ENCODE results near the gene XCL2. TPM values are rescaled to one million over a fixed set of nuclear protein-coding genes. Genes with fewer than 3 reads are reported as not detected.

The XCL2 gene
- total RNA-seq, 2 donors from 2014 or later: not detected

DNA sequence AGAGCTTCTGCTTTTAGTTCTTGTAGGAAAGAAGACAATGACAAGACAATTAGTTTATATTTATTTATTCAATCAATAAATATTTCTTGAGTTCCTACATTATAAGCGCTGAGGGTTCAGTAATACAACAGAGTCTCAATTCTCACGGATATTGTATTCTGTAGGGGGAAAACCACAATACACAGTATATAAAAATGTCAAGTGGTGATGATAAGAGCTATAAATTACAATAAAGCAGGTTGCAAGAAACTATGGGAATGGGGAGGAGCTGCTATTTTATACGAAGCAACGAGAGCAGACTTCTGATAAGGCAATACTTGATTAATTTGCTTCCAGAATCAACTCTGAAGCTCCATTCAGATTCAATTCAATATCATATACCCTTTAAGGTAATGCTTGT is 22.0 kb upstream of the XCL2 start:
- H3K4me3 ChIP-seq: no peak overlapping the region
- TF ChIP-seq, protein P1, sequence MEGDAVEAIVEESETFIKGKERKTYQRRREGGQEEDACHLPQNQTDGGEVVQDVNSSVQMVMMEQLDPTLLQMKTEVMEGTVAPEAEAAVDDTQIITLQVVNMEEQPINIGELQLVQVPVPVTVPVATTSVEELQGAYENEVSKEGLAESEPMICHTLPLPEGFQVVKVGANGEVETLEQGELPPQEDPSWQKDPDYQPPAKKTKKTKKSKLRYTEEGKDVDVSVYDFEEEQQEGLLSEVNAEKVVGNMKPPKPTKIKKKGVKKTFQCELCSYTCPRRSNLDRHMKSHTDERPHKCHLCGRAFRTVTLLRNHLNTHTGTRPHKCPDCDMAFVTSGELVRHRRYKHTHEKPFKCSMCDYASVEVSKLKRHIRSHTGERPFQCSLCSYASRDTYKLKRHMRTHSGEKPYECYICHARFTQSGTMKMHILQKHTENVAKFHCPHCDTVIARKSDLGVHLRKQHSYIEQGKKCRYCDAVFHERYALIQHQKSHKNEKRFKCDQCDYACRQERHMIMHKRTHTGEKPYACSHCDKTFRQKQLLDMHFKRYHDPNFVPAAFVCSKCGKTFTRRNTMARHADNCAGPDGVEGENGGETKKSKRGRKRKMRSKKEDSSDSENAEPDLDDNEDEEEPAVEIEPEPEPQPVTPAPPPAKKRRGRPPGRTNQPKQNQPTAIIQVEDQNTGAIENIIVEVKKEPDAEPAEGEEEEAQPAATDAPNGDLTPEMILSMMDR (IDR thresholded peaks at IDR 0.05): no peak
- no peaks in the 10 kb centered on the region for H3K4me1 ChIP-seq
- no peaks in the 10 kb centered on the region for H3K27me3 ChIP-seq
- no peaks in the 10 kb centered on the region for H3K36me3 ChIP-seq
- H3K9me3 ChIP-seq: no peaks in the 10 kb centered on the region
- no peak for DNase-seq (ENCODE audit: low spot score)
- H3K27ac ChIP-seq: no peak overlapping the region

DNA sequence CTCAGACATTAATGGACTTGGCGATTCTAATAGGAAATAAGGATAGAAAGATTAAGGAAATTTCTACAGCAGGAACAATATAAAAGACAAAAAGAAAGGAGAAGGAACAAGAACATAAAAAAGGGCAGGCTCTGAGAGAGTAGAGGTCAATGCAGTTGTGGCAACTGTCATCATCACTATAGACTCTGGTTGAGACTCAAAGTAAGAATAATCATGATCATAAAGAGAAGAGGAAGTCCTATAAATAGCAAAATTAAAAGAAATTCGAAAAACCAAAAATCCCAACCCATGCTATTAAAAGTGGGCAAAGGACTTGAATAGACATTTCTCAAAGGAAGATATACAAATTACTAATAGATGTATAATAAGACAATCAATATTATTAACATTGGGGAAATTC is 18.2 kb upstream of the XCL2 start:
- no peaks in the 10 kb centered on the region for H3K9me3 ChIP-seq

DNA sequence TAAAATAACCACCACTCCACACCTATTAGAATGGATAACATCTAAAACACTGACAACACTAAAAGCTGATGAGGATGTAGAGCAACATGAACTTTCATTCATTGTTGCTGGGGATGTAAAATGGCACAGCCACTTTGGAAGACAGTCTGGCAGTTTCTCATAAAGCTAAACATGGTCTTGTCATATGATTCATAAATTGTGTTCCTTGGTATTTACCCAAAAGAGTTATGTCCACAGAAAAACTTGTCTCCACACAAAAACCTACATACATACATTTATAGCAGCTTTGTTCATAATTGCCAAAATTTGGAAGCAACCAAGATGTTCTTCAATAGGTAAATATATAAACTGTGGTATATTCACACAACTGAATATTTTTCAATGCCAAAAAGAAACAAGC is 16.6 kb upstream of the XCL2 start:
- H3K4me3 ChIP-seq: no peak overlapping the region
- TF ChIP-seq, protein P1 (IDR thresholded peaks at IDR 0.05): no peak

More for the DNA sequence above, 18.2 kb upstream of the XCL2 start:
- Histone ChIP-seq H3K27ac (no peak overlapping the region), H3K4me3 (no peak overlapping the region), H3K36me3 (no peaks in the 10 kb centered on the region), H3K4me1 (no peaks in the 10 kb centered on the region), H3K27me3 (no peaks in the 10 kb centered on the region)
- DNase-seq (ENCODE audit: low spot score): no peak
- TF ChIP-seq, protein P1 (IDR thresholded peaks at IDR 0.05): no peak

DNA sequence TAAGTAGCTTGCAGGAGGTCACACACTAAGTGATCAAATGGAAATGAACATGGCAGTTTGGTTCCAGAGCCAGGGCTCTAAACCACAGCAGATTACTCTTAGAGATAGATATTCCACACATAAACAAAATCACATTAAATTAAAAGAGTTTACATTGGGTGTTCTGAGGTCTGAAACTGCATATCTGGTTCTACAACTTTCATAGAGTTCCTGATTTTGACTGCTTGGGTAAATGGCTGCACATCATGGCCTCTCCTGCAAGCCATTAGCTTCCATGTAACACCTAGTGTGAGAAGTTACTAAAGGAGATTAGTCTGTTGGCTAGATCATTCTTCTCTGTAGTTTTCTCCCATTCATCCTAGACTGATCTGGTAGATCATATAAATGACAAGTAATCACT is 12.8 kb upstream of the XCL2 start:
- no peaks in the 10 kb centered on the region for H3K9me3 ChIP-seq
- H3K4me3 ChIP-seq: no peak overlapping the region
- H3K27ac ChIP-seq: no peak overlapping the region
- H3K36me3 ChIP-seq: no peaks in the 10 kb centered on the region
- no peak for DNase-seq (ENCODE audit: low spot score)
- TF ChIP-seq, protein P1 (IDR thresholded peaks at IDR 0.05): no peak
- no peaks in the 10 kb centered on the region for H3K27me3 ChIP-seq
- no peaks in the 10 kb centered on the region for H3K4me1 ChIP-seq

More for the DNA sequence above, 16.6 kb upstream of the XCL2 start:
- no peak for DNase-seq (ENCODE audit: low spot score)
- Histone ChIP-seq H3K36me3 (no peaks in the 10 kb centered on the region), H3K27ac (no peak overlapping the region), H3K4me1 (no peaks in the 10 kb centered on the region), H3K9me3 (no peaks in the 10 kb centered on the region), H3K27me3 (no peaks in the 10 kb centered on the region)

DNA sequence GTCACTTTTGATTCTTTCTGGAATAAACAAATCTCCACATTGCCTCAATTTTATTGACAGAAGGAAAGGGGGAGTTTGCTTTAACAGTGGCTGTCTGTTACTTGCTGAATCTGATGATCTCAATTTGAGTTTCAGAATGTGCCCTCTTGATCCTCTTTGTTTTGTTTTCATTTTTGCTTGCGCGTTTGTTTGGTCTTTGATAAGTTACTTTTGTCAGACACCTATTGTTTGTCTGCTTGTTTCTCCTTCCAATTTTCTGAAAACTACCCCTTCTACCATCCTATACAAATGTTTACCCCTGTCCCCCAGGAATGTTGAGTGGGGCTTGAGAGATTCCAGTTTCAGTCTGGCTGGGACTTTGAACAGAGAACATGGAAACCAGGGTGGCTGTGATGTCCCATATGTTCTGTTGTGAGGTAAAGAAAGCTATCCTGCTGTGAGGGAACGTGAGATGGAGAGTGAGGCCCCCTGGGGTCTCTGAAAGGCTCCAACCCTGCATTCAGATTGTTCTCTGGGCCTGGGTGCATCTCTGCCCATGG is 11.8 kb upstream of the XCL2 start:
- Histone ChIP-seq H3K4me1 (no peaks in the 10 kb centered on the region), H3K4me3 (no peak overlapping the region), H3K36me3 (no peaks in the 10 kb centered on the region), H3K27me3 (no peaks in the 10 kb centered on the region), H3K9me3 (no peaks in the 10 kb centered on the region), H3K27ac (no peak overlapping the region)
- TF ChIP-seq, protein P1 (IDR thresholded peaks at IDR 0.05): no peak
- no peak for DNase-seq (ENCODE audit: low spot score)

Data from right atrium auricular region (tissue), 2 donors.